ENCODE data around the gene FAM120A.

Gene FAM120A

GRCh38 chr9:93465855-93466254 lies 14.4 kb downstream of the FAM120A start:
- intact Hi-C loops (cut with DNase I), result no loop called here

GRCh38 chr9:93466416-93467061 lies 15.1 kb downstream of the FAM120A start:
- DNase-seq, result no peak
- intact Hi-C loops (cut with DNase I), result no loop called here

More at GRCh38 chr9:93465855-93466254, 14.4 kb downstream of the FAM120A start:
- DNase-seq, result no peak

GRCh38 chr9:93467062-93467416 lies 15.6 kb downstream of the FAM120A start:
- intact Hi-C loops (cut with DNase I), result no loop called here
- no peak for DNase-seq

- intact Hi-C loops (cut with DNase I), result no loop called here
- DNase-seq, result no peak
Measured at GRCh38 chr9:93467462-93467861, 16.0 kb downstream of the FAM120A start.

GRCh38 chr9:93468763-93469456 lies 17.4 kb downstream of the FAM120A start:
- no peak for DNase-seq
- intact Hi-C loops (cut with DNase I), result no loop called here

- peak in 5 of 42 donors; percentile 24 to 62 (median 47) for DNase-seq
- intact Hi-C loops (cut with DNase I), result no loop called here
Measured at GRCh38 chr9:93470391-93470790, 18.9 kb downstream of the FAM120A start.

GRCh38 chr9:93471124-93471523 lies 19.6 kb downstream of the FAM120A start:
- no peak for DNase-seq
- intact Hi-C loops (cut with DNase I), result no loop called here

- no peak for DNase-seq
- intact Hi-C loops (cut with DNase I), result no loop called here
Measured at GRCh38 chr9:93473411-93473810, 21.9 kb downstream of the FAM120A start.

GRCh38 chr9:93475108-93475507 lies 23.6 kb downstream of the FAM120A start:
- DNase-seq, result no peak
- intact Hi-C loops (cut with DNase I), result no loop called here

GRCh38 chr9:93475856-93476255 lies 24.4 kb downstream of the FAM120A start:
- intact Hi-C loops (cut with DNase I), result no loop called here
- no peak for DNase-seq

- no peak for DNase-seq
- intact Hi-C loops (cut with DNase I), result no loop called here
Measured at GRCh38 chr9:93476924-93477323, 25.4 kb downstream of the FAM120A start.

- no peak for DNase-seq
- intact Hi-C loops (cut with DNase I), result no loop called here
Measured at GRCh38 chr9:93477397-93477796, 25.9 kb downstream of the FAM120A start.

GRCh38 chr9:93479726-93480125 lies 28.2 kb downstream of the FAM120A start:
- intact Hi-C loops (cut with DNase I), result no loop called here
- no peak for DNase-seq

GRCh38 chr9:93480262-93480661 lies 28.8 kb downstream of the FAM120A start:
- intact Hi-C loops (cut with DNase I), result no loop called here
- no peak for DNase-seq

GRCh38 chr9:93480728-93481324 lies 29.3 kb downstream of the FAM120A start:
- peak in 1 of 42 donors; percentile 21 for DNase-seq

GRCh38 chr9:93483497-93483896 lies 32.0 kb downstream of the FAM120A start:
- intact Hi-C loops (cut with DNase I), result no loop called here
- DNase-seq, result no peak

More at GRCh38 chr9:93480728-93481324, 29.3 kb downstream of the FAM120A start:
- intact Hi-C loops (cut with DNase I), result no loop called here

GRCh38 chr9:93486268-93486667 lies 34.8 kb downstream of the FAM120A start:
- DNase-seq, result no peak
- intact Hi-C loops (cut with DNase I), result no loop called here

- intact Hi-C loops (cut with DNase I), result no loop called here
- peak in 11 of 42 donors; percentile 9 to 51 (median 37) for DNase-seq
Measured at GRCh38 chr9:93488244-93488643, 36.8 kb downstream of the FAM120A start.

- intact Hi-C loops (cut with DNase I), result no loop called here
- DNase-seq, result no peak
Measured at GRCh38 chr9:93491593-93492232, 40.2 kb downstream of the FAM120A start.

GRCh38 chr9:93492327-93492726 lies 40.8 kb downstream of the FAM120A start:
- intact Hi-C loops (cut with DNase I), result no loop called here
- no peak for DNase-seq
